Stimulated activated naive B cell treated with anti-CD40 and anti-IgM and Interleukin-4, amounts not matched to agents 10 μg/mL and 1 μg/mL and 100 μg/mL, for 72 hours (primary cell): ENCODE results near the gene CYB5RL.
"Not testable (repeated sequence)": the region's sequence is repeated elsewhere in the genome, so short reads cannot be mapped to it uniquely, and the experiment has no call there.

Source experiments
- ATAC-seq, 2 donors: fragments of 150-1000 bp; cut with Tn5 transposase; replicated peaks; 2 replicates each; pipeline ENCODE4 v1.10.0; 2021; ENCODE audit warnings: moderate library complexity in 1 of 2
- DNase-seq: peaks from one replicate; pipeline ENCODE4 v3.0.0; 2021
- H3K27ac Mint-ChIP-seq: one replicate; pipeline ENCODE4 v1.8.0; 2022; ENCODE audit warnings: mild to moderate bottlenecking, mixed read lengths
- H3K27me3 Mint-ChIP-seq, 2 donors: one replicate each; pipeline ENCODE4 v1.8.0; 2022; ENCODE audit warnings: mixed read lengths in 2 of 2
- H3K36me3 Mint-ChIP-seq, 2 donors: one replicate each; pipeline ENCODE4 v1.8.0; 2022; ENCODE audit warnings: mixed read lengths in 2 of 2, mild to moderate bottlenecking in 1 of 2
- H3K4me1 Mint-ChIP-seq, 2 donors: one replicate each; pipeline ENCODE4 v1.8.0; 2022; ENCODE audit warnings: mixed read lengths in 2 of 2, mild to moderate bottlenecking in 1 of 2
- H3K4me3 Mint-ChIP-seq, 2 donors: one replicate each; pipeline ENCODE4 v1.8.0; 2022; ENCODE audit warnings: mild to moderate bottlenecking in 2 of 2, mixed read lengths in 2 of 2, moderate library complexity in 1 of 2
- H3K9me3 Mint-ChIP-seq, 2 donors: one replicate each; pipeline ENCODE4 v1.8.0; 2022; ENCODE audit warnings: mixed read lengths in 2 of 2, mild to moderate bottlenecking in 1 of 2

Gene CYB5RL

GRCh38 chr1:54221113-54221834 is 21.4 kb upstream of the CYB5RL start:
- Mint-ChIP-seq H3K4me1 (peaks cover 2 to 23% of the 10 kb centered on the region in 2 donors), H3K4me3 (no peak overlapping the region), H3K27ac (no peak overlapping the region), H3K36me3 (peaks cover 44 to 64% of the 10 kb centered on the region in 2 donors), H3K9me3 (no peaks in the 10 kb centered on the region), H3K27me3 (no peaks in the 10 kb centered on the region)
- peak; percentile 35 to 42 for ATAC-seq
- DNase-seq = no peak

GRCh38 chr1:54220004-54220811 is 20.4 kb upstream of the CYB5RL start:
- Mint-ChIP-seq H3K27ac (peak overlapping the region; percentile 65), H3K9me3 (no peaks in the 10 kb centered on the region), H3K27me3 (no peaks in the 10 kb centered on the region), H3K36me3 (peaks cover 45 to 66% of the 10 kb centered on the region in 2 donors), H3K4me3 (no peak overlapping the region), H3K4me1 (peaks cover 2 to 23% of the 10 kb centered on the region in 2 donors)
- DNase-seq (no peak), ATAC-seq (no peak)

- ATAC-seq = no peak
- no peak for DNase-seq
- no peaks in the 10 kb centered on the region for H3K9me3 Mint-ChIP-seq
- peaks cover 2 to 23% of the 10 kb centered on the region in 2 donors for H3K4me1 Mint-ChIP-seq
- no peaks in the 10 kb centered on the region for H3K27me3 Mint-ChIP-seq
- H3K27ac Mint-ChIP-seq = peak overlapping the region; percentile 65
- peaks cover 45 to 64% of the 10 kb centered on the region in 2 donors for H3K36me3 Mint-ChIP-seq
- H3K4me3 Mint-ChIP-seq = no peak overlapping the region
Observed at GRCh38 chr1:54219688-54220003, 19.8 kb upstream of the CYB5RL start.

- H3K9me3 Mint-ChIP-seq = no peaks in the 10 kb centered on the region
- H3K27ac Mint-ChIP-seq = peak overlapping the region; percentile 81
- no peak overlapping the region for H3K4me3 Mint-ChIP-seq
- no peaks in the 10 kb centered on the region for H3K27me3 Mint-ChIP-seq
- peaks cover 2 to 23% of the 10 kb centered on the region in 2 donors for H3K4me1 Mint-ChIP-seq
- ATAC-seq (no peak), DNase-seq (no peak)
- H3K36me3 Mint-ChIP-seq = peaks cover 47 to 66% of the 10 kb centered on the region in 2 donors
Observed at GRCh38 chr1:54218883-54219687, 19.3 kb upstream of the CYB5RL start.

- no peak overlapping the region for H3K4me3 Mint-ChIP-seq
- H3K36me3 Mint-ChIP-seq = peaks cover 51 to 69% of the 10 kb centered on the region in 2 donors
- ATAC-seq (no peak), DNase-seq (no peak)
- H3K27me3 Mint-ChIP-seq = no peaks in the 10 kb centered on the region
- H3K27ac Mint-ChIP-seq = no peak overlapping the region
- peaks cover 0 to 2% of the 10 kb centered on the region in 2 donors for H3K4me1 Mint-ChIP-seq
- no peaks in the 10 kb centered on the region for H3K9me3 Mint-ChIP-seq
Observed at GRCh38 chr1:54215523-54215922, 15.7 kb upstream of the CYB5RL start.

- peaks cover 53 to 66% of the 10 kb centered on the region in 2 donors for H3K36me3 Mint-ChIP-seq
- no peaks in the 10 kb centered on the region for H3K4me1 Mint-ChIP-seq
- DNase-seq (no peak), ATAC-seq (no peak)
- no peaks in the 10 kb centered on the region for H3K9me3 Mint-ChIP-seq
- no peaks in the 10 kb centered on the region for H3K27me3 Mint-ChIP-seq
- no peak overlapping the region for H3K27ac Mint-ChIP-seq
- no peak overlapping the region for H3K4me3 Mint-ChIP-seq
Observed at GRCh38 chr1:54212872-54213271, 13.0 kb upstream of the CYB5RL start.

- not testable (repeated sequence) for H3K4me3 Mint-ChIP-seq, ATAC-seq, H3K27me3 Mint-ChIP-seq, DNase-seq, H3K9me3 Mint-ChIP-seq, H3K27ac Mint-ChIP-seq, H3K4me1 Mint-ChIP-seq
- H3K36me3 Mint-ChIP-seq = peaks cover 49 to 64% of the 10 kb centered on the region in 2 donors
Observed at GRCh38 chr1:54207896-54208295, 8.1 kb upstream of the CYB5RL start.

- H3K4me3 Mint-ChIP-seq = no peak overlapping the region
- H3K4me1 Mint-ChIP-seq = peaks cover 7 to 10% of the 10 kb centered on the region in 2 donors
- no peaks in the 10 kb centered on the region for H3K27me3 Mint-ChIP-seq
- DNase-seq (no peak), ATAC-seq (no peak)
- no peaks in the 10 kb centered on the region for H3K9me3 Mint-ChIP-seq
- peaks cover 43 to 62% of the 10 kb centered on the region in 2 donors for H3K36me3 Mint-ChIP-seq
- no peak overlapping the region for H3K27ac Mint-ChIP-seq
Observed at GRCh38 chr1:54207287-54207686, 7.5 kb upstream of the CYB5RL start.

GRCh38 chr1:54204199-54204598 is 4.4 kb upstream of the CYB5RL start:
- no peaks in the 10 kb centered on the region for H3K27me3 Mint-ChIP-seq
- no peak for ATAC-seq
- no peak overlapping the region for H3K27ac Mint-ChIP-seq

GRCh38 chr1:54200519-54200997 is 728 bp upstream of the CYB5RL start:
- Mint-ChIP-seq H3K27ac (peak overlapping the region; percentile 87), H3K36me3 (peaks cover 10 to 19% of the 10 kb centered on the region in 2 donors), H3K4me3 (peak overlapping the region; percentile 95 to 97), H3K9me3 (no peaks in the 10 kb centered on the region), H3K27me3 (no peaks in the 10 kb centered on the region), H3K4me1 (peaks cover 20 to 40% of the 10 kb centered on the region in 2 donors)
- ATAC-seq (no peak), DNase-seq (no peak)

More at GRCh38 chr1:54204199-54204598, 4.4 kb upstream of the CYB5RL start:
- Mint-ChIP-seq H3K4me3 (no peak overlapping the region), H3K9me3 (no peaks in the 10 kb centered on the region), H3K4me1 (peaks cover 21 to 35% of the 10 kb centered on the region in 2 donors), H3K36me3 (peaks cover 27 to 44% of the 10 kb centered on the region in 2 donors)
- DNase-seq = no peak

- Mint-ChIP-seq H3K27me3 (no peaks in the 10 kb centered on the region), H3K4me1 (peaks cover 20 to 40% of the 10 kb centered on the region in 2 donors), H3K9me3 (no peaks in the 10 kb centered on the region), H3K27ac (peak overlapping the region; percentile 87), H3K4me3 (peak overlapping the region; percentile 95 to 97), H3K36me3 (peaks cover 10 to 19% of the 10 kb centered on the region in 2 donors)
- DNase-seq (no peak), ATAC-seq (peak; percentile 3 to 10)
Observed at GRCh38 chr1:54199151-54199764, 572 bp downstream of the CYB5RL start.

GRCh38 chr1:54193453-54193852 is 6.4 kb downstream of the CYB5RL start:
- Mint-ChIP-seq H3K36me3 (peaks cover 20 to 24% of the 10 kb centered on the region in 2 donors), H3K9me3 (no peaks in the 10 kb centered on the region), H3K4me1 (no peaks in the 10 kb centered on the region), H3K4me3 (no peak overlapping the region), H3K27me3 (no peaks in the 10 kb centered on the region), H3K27ac (no peak overlapping the region)
- DNase-seq = no peak
- no peak for ATAC-seq

- Mint-ChIP-seq H3K36me3 (peaks cover 26 to 31% of the 10 kb centered on the region in 2 donors), H3K4me1 (no peaks in the 10 kb centered on the region), H3K27me3 (no peaks in the 10 kb centered on the region)
Observed at GRCh38 chr1:54191525-54191924, 8.3 kb downstream of the CYB5RL start.

GRCh38 chr1:54190526-54190925 is 9.3 kb downstream of the CYB5RL start:
- Mint-ChIP-seq H3K27me3 (no peaks in the 10 kb centered on the region), H3K27ac (no peak overlapping the region), H3K36me3 (peaks cover 29 to 39% of the 10 kb centered on the region in 2 donors), H3K4me1 (no peaks in the 10 kb centered on the region), H3K4me3 (no peak overlapping the region), H3K9me3 (peaks cover 0 to 4% of the 10 kb centered on the region in 2 donors)
- DNase-seq = no peak
- no peak for ATAC-seq

More at GRCh38 chr1:54191525-54191924, 8.3 kb downstream of the CYB5RL start:
- H3K27ac Mint-ChIP-seq = no peak overlapping the region
- no peak for ATAC-seq
- H3K4me3 Mint-ChIP-seq = no peak overlapping the region
- no peaks in the 10 kb centered on the region for H3K9me3 Mint-ChIP-seq
- no peak for DNase-seq
